Endothelial cell (in vitro differentiated cells): ENCODE results near the gene CPTP. TPM values are rescaled to one million over a fixed set of nuclear protein-coding genes. Genes with fewer than 3 reads are reported as not detected.

Experiments
- DNase-seq: peaks from one replicate; pipeline ENCODE4 v3.0.0; 2021; ENCODE audit warnings: low spot score
- H3K27ac Mint-ChIP-seq: one replicate; pipeline ENCODE4 v1.8.0; 2021; ENCODE audit warnings: mixed read lengths, inconsistent platforms; ENCODE audit not compliant: unreplicated experiment
- H3K27me3 Mint-ChIP-seq: one replicate; pipeline ENCODE4 v1.8.0; 2021; ENCODE audit warnings: mild to moderate bottlenecking, moderate library complexity, mixed read lengths, inconsistent platforms; ENCODE audit not compliant: unreplicated experiment
- H3K36me3 Mint-ChIP-seq: one replicate; pipeline ENCODE4 v1.8.0; 2021; ENCODE audit warnings: mild to moderate bottlenecking, low read depth, mixed read lengths, inconsistent platforms; ENCODE audit not compliant: unreplicated experiment
- H3K4me1 Mint-ChIP-seq: one replicate; pipeline ENCODE4 v1.8.0; 2021; ENCODE audit warnings: mild to moderate bottlenecking, mixed read lengths, inconsistent platforms; ENCODE audit not compliant: unreplicated experiment
- H3K4me3 Mint-ChIP-seq: one replicate; pipeline ENCODE4 v1.8.0; 2021; ENCODE audit warnings: mild to moderate bottlenecking, mixed read lengths, inconsistent platforms; ENCODE audit not compliant: unreplicated experiment
- H3K9me3 Mint-ChIP-seq: one replicate; pipeline ENCODE4 v1.8.0; 2021; ENCODE audit warnings: mixed read lengths, inconsistent platforms; ENCODE audit not compliant: unreplicated experiment
- total RNA-seq: library from RNA; stranded (reverse); fragmentation: NEBNext Ultra II Directional; extraction: Animal tissue kit (Norgen Biotek cat#: 25700); gene quantifications from one replicate; pipeline ENCODE4 v1.2.1, GENCODE V29; 2021; ENCODE audit not compliant: unreplicated experiment
- TF ChIP-seq, protein P1 (sequence below): fragments of 200-600 bp; sonication (generic); IDR thresholded peaks from one replicate; pipeline ENCODE4 v1.5.0; 2021; ENCODE audit warnings: antibody characterized with exemption; ENCODE audit not compliant: unreplicated experiment

The CPTP gene
- total RNA-seq, 1 donor from 2014 or later = 26.0 TPM

DNA sequence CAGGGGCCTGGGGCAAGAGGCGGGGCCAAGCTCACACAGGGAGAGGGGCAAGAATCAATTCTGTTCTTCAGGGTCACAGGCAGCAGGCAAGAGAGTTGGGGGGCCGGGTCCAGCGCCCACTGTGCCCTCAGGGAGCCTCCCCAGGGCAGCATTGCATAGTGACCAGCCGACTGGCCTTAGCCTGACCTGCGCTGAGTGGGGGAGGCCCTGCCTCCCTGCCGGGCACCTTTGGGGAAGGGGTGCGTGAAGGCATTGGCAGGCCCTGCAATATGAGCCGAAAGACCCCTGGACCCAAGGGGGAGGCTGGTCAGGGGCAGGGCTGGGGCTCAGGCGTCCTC is 32.2 kb upstream of the CPTP start:
- H3K27me3 Mint-ChIP-seq = peaks cover 4% of the 10 kb centered on the region
- no peak for DNase-seq
- H3K4me1 Mint-ChIP-seq = no peaks in the 10 kb centered on the region
- H3K9me3 Mint-ChIP-seq = no peaks in the 10 kb centered on the region
- TF ChIP-seq, protein P1, sequence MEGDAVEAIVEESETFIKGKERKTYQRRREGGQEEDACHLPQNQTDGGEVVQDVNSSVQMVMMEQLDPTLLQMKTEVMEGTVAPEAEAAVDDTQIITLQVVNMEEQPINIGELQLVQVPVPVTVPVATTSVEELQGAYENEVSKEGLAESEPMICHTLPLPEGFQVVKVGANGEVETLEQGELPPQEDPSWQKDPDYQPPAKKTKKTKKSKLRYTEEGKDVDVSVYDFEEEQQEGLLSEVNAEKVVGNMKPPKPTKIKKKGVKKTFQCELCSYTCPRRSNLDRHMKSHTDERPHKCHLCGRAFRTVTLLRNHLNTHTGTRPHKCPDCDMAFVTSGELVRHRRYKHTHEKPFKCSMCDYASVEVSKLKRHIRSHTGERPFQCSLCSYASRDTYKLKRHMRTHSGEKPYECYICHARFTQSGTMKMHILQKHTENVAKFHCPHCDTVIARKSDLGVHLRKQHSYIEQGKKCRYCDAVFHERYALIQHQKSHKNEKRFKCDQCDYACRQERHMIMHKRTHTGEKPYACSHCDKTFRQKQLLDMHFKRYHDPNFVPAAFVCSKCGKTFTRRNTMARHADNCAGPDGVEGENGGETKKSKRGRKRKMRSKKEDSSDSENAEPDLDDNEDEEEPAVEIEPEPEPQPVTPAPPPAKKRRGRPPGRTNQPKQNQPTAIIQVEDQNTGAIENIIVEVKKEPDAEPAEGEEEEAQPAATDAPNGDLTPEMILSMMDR = no peak
- no peak overlapping the region for H3K27ac Mint-ChIP-seq
- no peak overlapping the region for H3K4me3 Mint-ChIP-seq
- no peaks in the 10 kb centered on the region for H3K36me3 Mint-ChIP-seq

DNA sequence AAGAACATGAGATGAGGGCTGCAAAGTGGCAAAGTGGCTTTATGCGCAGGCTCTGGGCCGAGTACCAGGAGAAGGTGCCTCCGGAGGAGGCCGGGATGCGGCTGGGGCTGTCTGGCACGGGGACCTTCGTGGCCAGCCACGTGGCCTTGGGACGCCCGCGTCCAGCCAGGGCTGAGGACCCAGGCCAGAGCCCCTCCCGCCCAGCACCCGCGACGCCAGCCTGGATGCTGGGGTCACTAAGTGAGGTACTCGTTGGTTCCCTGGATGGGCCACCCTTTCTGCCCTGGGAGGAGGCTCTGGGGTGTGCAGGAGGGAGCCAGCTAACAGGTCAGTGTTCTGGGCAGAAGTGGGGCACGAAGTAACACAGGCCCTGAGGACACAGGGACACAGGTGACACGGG is 31.8 kb upstream of the CPTP start:
- TF ChIP-seq, protein P1 = no peak
- DNase-seq = no peak
- no peaks in the 10 kb centered on the region for H3K36me3 Mint-ChIP-seq
- no peak overlapping the region for H3K27ac Mint-ChIP-seq
- peaks cover 4% of the 10 kb centered on the region for H3K27me3 Mint-ChIP-seq
- H3K9me3 Mint-ChIP-seq = no peaks in the 10 kb centered on the region
- no peaks in the 10 kb centered on the region for H3K4me1 Mint-ChIP-seq
- no peak overlapping the region for H3K4me3 Mint-ChIP-seq

DNA sequence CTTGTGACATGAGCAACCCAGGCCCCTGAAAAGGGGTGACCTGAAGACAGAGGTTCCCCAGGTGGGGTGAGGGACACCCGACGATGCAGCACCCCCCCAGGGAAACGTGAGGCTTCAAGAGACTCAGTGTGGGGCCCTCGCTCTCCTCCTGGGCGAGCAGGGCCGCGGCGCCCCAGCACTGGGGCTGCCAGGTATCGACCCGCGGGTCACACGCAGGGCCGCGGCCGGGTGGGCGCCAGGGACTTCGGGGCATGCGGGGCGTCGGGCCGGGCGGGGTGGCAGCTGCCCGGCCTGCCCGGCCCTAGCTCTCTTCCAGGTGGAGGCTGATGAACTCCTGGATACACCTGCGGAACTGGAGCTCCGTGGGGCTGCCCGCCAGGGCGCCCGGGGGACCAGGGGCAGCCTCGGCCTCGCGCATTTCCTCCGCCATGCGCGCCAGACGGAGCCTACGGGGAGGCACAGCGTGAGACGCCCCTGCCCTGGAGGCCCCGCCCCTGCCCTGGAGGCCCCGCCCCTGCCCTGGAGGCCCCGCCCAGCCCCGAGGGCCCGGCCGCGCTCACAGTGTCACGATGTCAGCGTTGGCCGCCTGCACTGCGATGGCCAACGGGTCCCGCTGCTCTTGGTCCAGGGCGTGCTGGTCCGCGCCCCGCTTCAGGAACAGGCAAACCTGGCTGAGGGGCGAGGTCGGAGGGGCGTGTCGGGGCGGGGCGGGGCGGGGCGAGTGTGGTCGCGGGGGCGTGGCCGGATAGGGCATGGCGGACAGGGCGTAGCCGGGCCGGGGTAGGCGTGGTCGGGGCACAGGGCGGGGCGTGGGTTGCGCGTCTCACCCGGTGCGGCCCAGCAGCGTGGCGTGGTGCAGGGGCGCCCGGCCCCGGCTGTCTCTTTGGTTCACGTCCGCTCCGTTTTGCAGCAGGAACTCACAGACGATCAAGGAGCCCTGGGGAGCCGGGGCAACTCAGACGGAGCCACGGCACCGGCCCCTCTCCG is 31.0 kb upstream of the CPTP start:
- Mint-ChIP-seq H3K27ac (no peak overlapping the region), H3K4me1 (no peaks in the 10 kb centered on the region), H3K36me3 (no peaks in the 10 kb centered on the region), H3K9me3 (no peaks in the 10 kb centered on the region), H3K27me3 (peaks cover 4% of the 10 kb centered on the region), H3K4me3 (no peak overlapping the region)
- TF ChIP-seq, protein P1 = no peak
- DNase-seq = no peak

DNA sequence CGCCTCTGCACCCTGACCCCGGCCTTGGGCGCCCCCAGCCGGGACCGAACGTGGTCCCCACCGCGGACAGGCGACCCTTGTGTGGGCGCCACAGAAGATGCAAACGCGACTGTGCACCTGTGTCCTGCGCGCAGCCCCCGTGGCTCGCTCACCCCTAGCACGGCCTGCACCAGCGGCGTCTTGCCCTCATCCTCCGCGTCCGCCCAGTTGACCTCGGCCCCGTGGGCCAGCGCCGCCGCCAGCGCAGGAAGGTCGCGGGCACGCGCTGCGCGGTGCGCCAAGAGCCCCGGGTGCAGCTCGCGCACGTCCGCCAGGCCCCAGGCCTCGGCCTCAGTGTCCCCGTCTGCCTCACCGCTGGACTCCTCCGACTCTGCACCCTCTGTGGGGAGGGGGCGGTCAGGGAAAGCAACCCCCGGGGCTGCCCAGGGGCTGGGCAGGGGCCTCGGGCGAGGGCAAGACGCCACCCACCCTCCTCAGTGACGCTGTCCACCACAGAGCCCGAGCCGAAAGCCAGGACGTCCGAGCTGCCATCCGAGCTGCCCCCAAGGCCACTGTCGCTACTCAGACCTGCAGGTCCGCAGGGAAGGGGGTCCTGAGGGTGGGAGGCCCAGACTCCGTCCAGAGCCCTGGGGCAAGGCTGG is 30.2 kb upstream of the CPTP start:
- no peaks in the 10 kb centered on the region for H3K4me1 Mint-ChIP-seq
- no peaks in the 10 kb centered on the region for H3K36me3 Mint-ChIP-seq
- no peak overlapping the region for H3K4me3 Mint-ChIP-seq
- H3K27ac Mint-ChIP-seq = no peak overlapping the region
- no peaks in the 10 kb centered on the region for H3K9me3 Mint-ChIP-seq
- DNase-seq = no peak
- TF ChIP-seq, protein P1 = no peak
- peaks cover 4% of the 10 kb centered on the region for H3K27me3 Mint-ChIP-seq
